ENCODE measurements around the gene SLC35E3. TPM values are rescaled to one million over a fixed set of nuclear protein-coding genes. Genes with fewer than 3 reads are reported as not detected.
A peak's percentile ranks its signal among the peaks of the same experiment; 100 is the strongest.

Gene SLC35E3
- 10 to 100 TPM in 2 of 4 donors, 1 to 10 TPM in 2; 3.5 to 23.1 (median 12.2) TPM for total RNA-seq

DNA sequence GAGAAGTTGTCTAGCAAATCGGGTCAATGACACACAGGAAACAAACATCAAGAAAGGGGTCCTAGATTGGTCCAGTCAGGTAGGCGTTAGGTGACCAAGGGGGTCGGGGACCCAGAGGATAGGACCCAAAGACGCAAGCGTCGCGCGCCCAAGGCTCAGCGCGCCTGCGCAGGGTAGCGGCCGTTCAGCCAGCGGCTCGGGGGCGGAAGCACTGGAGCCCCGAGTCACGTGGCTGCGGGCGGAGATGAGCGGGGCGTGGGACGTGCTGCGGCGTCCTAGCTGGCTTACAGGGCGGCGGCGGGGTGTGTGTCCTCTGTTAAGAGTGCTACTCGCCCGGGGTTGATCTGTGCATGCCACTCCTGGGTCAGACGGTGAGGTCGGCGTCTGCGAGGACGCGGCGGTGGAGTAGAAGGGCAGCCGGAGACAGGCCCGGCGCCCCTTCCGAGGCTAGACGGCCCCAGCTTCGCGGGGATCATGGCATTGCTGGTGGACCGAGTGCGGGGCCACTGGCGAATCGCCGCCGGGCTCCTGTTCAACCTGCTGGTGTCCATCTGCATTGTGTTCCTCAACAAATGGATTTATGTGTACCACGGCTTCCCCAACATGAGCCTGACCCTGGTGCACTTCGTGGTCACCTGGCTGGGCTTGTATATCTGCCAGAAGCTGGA is at the start of gene SLC35E3:
TSS of gene SLC35E3 (plus strand) at position 273 of the 668 bp plus-strand sequence. CDS start at position 475, 202 bp downstream.
- Histone ChIP-seq H3K4me3 (peak within 1 kb of the TSS; percentile 67 to 88 (median 76)), H3K27ac (peak within 1 kb of the TSS; percentile 79 to 85 (median 82)), H3K4me1 (peaks cover 0 to 17% (median 2%) of the 10 kb centered on the region in 4 donors), H3K27me3 (no peaks in the 10 kb centered on the region), H3K36me3 (no peaks in the 10 kb centered on the region), H3K9me3 (no peaks in the 10 kb centered on the region)
- DNase-seq, result peak; percentile 93 to 97 (median 96)
- TF ChIP-seq, protein P1, sequence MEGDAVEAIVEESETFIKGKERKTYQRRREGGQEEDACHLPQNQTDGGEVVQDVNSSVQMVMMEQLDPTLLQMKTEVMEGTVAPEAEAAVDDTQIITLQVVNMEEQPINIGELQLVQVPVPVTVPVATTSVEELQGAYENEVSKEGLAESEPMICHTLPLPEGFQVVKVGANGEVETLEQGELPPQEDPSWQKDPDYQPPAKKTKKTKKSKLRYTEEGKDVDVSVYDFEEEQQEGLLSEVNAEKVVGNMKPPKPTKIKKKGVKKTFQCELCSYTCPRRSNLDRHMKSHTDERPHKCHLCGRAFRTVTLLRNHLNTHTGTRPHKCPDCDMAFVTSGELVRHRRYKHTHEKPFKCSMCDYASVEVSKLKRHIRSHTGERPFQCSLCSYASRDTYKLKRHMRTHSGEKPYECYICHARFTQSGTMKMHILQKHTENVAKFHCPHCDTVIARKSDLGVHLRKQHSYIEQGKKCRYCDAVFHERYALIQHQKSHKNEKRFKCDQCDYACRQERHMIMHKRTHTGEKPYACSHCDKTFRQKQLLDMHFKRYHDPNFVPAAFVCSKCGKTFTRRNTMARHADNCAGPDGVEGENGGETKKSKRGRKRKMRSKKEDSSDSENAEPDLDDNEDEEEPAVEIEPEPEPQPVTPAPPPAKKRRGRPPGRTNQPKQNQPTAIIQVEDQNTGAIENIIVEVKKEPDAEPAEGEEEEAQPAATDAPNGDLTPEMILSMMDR (IDR thresholded peaks at IDR 0.05), result peak in 1 of 6 experiments; percentile 16
- TF ChIP-seq POLR2A (IDR thresholded peaks at IDR 0.05), result peak; percentile 82 to 89

DNA sequence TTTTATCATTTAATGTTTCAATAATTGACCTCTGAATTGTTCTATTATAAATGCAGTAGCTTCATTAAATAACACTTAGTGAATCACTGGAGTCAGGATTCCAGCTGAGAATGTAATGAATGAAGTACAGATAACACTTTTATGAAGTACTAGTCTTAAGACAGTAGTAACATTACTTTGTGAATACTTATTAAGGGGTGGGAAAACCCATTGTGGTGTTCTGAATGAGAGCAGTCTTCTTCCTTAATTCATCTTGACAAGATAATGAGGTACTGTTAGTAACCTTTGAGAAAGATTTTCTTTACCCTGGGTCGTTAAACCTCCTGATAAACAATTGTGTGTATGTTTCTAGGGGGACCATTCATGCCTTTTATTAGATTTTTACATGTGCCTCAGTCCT is 46.5 kb upstream of the SLC35E3 start:
- Histone ChIP-seq H3K27ac (no peak overlapping the region), H3K27me3 (no peaks in the 10 kb centered on the region), H3K9me3 (no peaks in the 10 kb centered on the region), H3K4me1 (no peaks in the 10 kb centered on the region), H3K36me3 (peaks cover 0 to 96% (median 0%) of the 10 kb centered on the region in 3 donors), H3K4me3 (no peak overlapping the region)
- no peak for DNase-seq
- no peak for TF ChIP-seq POLR2A (IDR thresholded peaks at IDR 0.05)
- TF ChIP-seq, protein P1 (IDR thresholded peaks at IDR 0.05), result no peak

DNA sequence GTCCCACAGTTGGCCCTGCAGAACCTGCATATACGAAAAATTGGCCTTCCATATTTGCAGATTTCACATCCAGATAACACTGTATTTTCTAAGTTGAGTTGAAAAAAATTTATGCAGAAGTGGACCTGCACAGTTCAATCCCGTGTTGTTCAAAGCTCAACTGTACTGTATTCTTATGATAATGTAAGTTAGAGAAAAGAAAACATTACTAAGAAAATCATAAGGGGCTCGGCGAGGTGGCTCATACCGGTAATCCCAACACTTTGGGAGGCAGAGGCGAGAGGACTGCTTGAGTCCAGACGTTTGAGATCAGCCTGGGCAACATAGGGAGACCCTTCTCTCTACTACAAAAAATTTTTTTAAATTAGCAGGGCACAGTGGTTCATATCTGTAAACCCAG is 18.2 kb upstream of the SLC35E3 start:
- no peaks in the 10 kb centered on the region for H3K9me3 ChIP-seq
- TF ChIP-seq POLR2A (IDR thresholded peaks at IDR 0.05), result no peak
- TF ChIP-seq, protein P1 (IDR thresholded peaks at IDR 0.05), result no peak
- no peak for DNase-seq
- no peaks in the 10 kb centered on the region for H3K27me3 ChIP-seq
- no peak overlapping the region for H3K4me3 ChIP-seq
- no peak overlapping the region for H3K27ac ChIP-seq
- H3K4me1 ChIP-seq, result no peaks in the 10 kb centered on the region
- H3K36me3 ChIP-seq, result peaks cover 0 to 47% (median 0%) of the 10 kb centered on the region in 3 donors

DNA sequence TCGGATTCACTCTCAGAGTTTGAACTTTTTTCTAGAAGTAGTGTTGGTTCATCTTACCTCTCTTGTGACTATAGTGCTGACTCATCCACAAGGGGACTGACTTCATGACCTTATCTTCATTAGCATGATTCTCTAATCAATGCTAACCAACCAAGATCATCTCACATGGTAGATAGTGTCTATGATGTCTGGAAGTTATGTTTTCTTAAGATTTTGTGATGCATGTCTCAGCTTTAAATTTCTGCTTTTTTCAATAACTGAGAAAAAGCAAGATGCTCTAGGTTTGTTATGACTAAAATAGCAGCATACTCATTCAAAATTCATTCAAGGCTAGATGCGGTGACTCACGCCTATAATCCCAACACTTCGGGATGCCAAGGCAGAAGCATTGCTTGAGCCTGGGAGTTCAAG is 12.3 kb upstream of the SLC35E3 start:
- no peaks in the 10 kb centered on the region for H3K4me1 ChIP-seq
- no peak overlapping the region for H3K4me3 ChIP-seq
- no peaks in the 10 kb centered on the region for H3K9me3 ChIP-seq
- H3K36me3 ChIP-seq, result peaks cover 0 to 55% (median 0%) of the 10 kb centered on the region in 3 donors
- TF ChIP-seq, protein P1 (IDR thresholded peaks at IDR 0.05), result no peak
- no peak for TF ChIP-seq POLR2A (IDR thresholded peaks at IDR 0.05)
- no peak overlapping the region for H3K27ac ChIP-seq
- DNase-seq, result no peak
- no peaks in the 10 kb centered on the region for H3K27me3 ChIP-seq

DNA sequence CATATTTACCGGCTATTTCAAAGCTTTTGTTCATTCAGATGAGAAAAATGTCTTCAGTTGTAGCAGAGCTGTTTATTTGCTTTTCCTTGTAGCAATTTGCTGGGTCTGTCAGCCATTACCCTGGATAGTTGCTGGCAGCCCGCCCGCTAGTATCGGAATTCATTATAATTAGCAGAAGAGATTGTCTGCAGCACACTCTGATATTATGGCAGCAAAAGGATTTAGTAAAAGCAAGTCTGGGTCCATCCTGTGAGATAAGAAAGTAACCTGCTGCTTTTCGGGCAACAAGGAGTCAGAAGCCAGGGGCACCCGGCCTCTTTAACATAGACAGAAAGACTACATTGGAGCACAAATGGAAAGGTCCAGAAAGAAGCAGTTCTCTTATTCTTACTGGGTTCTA is 6.1 kb upstream of the SLC35E3 start:
- no peak overlapping the region for H3K4me3 ChIP-seq
- TF ChIP-seq, protein P1 (IDR thresholded peaks at IDR 0.05), result no peak
- TF ChIP-seq POLR2A (IDR thresholded peaks at IDR 0.05), result no peak
- H3K27me3 ChIP-seq, result no peaks in the 10 kb centered on the region
- H3K36me3 ChIP-seq, result peaks cover 0 to 16% (median 0%) of the 10 kb centered on the region in 3 donors
- H3K4me1 ChIP-seq, result no peaks in the 10 kb centered on the region
- no peaks in the 10 kb centered on the region for H3K9me3 ChIP-seq
- H3K27ac ChIP-seq, result no peak overlapping the region
- no peak for DNase-seq

Measured in Peyer's patch (tissue), 4 donors.